Measurements from ENCODE around the gene PIM2. TPM values are rescaled to one million over a fixed set of nuclear protein-coding genes. Genes with fewer than 3 reads are reported as not detected.

The PIM2 gene
- total RNA-seq, 2 donors from 2014 or later, result 26.2 to 94.0 TPM

DNA sequence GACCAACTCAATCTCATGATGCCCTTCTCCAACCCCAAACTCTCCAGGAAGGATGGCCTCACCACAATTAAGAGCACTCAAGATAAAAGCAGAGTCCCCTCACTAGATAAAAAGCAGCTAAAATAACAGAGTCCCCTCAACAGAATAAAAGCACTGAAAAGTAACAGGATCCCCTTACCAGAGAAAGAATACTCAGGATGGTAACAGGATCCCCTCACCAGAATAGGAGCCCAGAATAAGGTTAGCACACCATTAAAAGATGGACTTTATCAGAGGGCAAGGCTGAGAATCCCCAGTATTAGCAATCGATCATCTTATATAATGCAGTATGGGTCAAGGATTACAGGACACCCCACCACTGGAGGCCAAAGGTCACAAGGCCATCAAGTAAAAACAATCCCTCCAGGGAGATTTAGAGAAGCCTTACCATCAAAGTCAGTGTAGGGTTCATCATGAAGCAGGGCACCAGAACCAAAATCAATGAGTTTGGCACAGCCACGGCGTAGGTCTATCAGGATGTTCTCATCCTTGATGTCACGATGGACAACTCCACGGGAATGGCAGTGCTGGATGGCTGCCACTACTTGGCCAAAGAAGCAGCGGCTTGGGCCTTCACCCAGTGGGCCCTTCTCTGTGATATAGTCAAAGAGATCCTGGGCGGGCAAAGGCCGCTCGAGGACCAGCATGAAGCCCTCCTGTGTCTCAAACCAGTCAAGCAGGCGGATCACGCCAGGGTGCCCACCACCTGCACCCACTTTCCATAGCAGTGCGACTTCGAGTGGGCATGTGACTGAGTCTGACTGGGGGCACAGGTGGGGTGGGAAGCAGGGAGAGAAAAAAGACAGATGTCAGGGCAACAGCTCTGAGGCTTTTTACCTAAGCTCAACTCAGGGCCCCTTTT, 4.0 kb downstream of the PIM2 start:
- Mint-ChIP-seq H3K9me3 (peaks cover 59% of the 10 kb centered on the region), H3K27me3 (ENCODE audit: insufficient read depth) (no peaks in the 10 kb centered on the region), H3K27ac (peak overlapping the region; percentile 64), H3K36me3 (ENCODE audit: low read depth) (peaks cover 47% of the 10 kb centered on the region), H3K4me1 (peaks cover 19% of the 10 kb centered on the region), H3K4me3 (peak overlapping the region; percentile 90)
- Histone ChIP-seq H3K36me3 (ENCODE audit: control insufficient read depth, insufficient read depth, low read length) (peaks cover 35% of the 10 kb centered on the region), H3K9ac (ENCODE audit: extremely low read depth, low read length, poor library complexity, severe bottlenecking) (no peak overlapping the region), H3K9me3 (ENCODE audit: control insufficient read depth, low read length) (no peaks in the 10 kb centered on the region), H3K4me3 (ENCODE audit: low read length) (no peak overlapping the region), H3K27me3 (ENCODE audit: control insufficient read depth, insufficient read depth, low read length, poor library complexity, severe bottlenecking) (no peaks in the 10 kb centered on the region), H3K4me1 (ENCODE audit: control insufficient read depth, insufficient read depth, low read length) (no peaks in the 10 kb centered on the region), H3K27ac (ENCODE audit: low read depth, low read length) (no peak overlapping the region)
- TF ChIP-seq, protein P1, sequence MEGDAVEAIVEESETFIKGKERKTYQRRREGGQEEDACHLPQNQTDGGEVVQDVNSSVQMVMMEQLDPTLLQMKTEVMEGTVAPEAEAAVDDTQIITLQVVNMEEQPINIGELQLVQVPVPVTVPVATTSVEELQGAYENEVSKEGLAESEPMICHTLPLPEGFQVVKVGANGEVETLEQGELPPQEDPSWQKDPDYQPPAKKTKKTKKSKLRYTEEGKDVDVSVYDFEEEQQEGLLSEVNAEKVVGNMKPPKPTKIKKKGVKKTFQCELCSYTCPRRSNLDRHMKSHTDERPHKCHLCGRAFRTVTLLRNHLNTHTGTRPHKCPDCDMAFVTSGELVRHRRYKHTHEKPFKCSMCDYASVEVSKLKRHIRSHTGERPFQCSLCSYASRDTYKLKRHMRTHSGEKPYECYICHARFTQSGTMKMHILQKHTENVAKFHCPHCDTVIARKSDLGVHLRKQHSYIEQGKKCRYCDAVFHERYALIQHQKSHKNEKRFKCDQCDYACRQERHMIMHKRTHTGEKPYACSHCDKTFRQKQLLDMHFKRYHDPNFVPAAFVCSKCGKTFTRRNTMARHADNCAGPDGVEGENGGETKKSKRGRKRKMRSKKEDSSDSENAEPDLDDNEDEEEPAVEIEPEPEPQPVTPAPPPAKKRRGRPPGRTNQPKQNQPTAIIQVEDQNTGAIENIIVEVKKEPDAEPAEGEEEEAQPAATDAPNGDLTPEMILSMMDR (conservative IDR thresholded peaks at IDR 0.05), result no peak
- DNase-seq, result no peak
- WGBS, 2 experiments (ENCODE audit: insufficient coverage in 1 of 2, insufficient read length in 1 of 2), result 94 to 100% methylated on average over 4 to 11 of the region's 13 CpGs

DNA sequence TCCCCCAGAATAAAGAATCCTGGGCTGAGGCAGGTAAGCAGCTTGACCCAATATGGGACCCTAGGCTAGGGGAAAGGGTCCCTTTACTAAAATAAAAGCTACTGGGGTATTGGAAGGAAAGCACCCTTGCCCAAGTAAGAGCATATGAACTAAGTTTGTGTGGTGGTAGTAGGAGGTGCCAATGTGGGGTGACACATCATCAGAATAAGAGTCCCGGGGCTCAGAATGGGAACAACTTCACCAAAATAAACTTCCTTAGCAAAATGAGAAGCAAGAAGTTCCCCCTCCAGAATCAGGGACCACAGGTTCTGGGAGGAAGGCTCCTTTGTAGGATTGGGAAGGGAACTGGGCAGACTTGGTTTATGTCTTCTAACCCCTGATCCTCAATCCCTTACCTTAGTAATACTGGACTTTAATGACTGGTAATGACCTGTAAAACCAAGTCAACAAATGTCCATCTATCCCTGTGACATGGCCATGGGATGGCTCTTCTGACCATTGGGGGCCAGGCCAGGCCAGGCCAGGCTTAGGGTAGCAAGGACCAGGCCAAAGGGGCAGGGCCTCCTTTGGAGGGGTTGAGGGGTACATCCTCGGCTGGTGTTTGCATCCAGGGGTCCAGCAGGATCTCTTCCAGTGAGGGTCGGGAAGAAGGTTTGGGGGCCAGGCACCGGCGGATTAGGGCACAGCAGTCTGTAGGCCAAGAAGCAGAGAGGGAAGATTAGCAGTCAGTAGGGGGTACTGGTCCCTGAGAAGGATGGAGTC, 5.0 kb downstream of the PIM2 start:
- Histone ChIP-seq H3K9me3 (ENCODE audit: control insufficient read depth, low read length) (no peaks in the 10 kb centered on the region), H3K27ac (ENCODE audit: low read depth, low read length) (no peak overlapping the region), H3K4me1 (ENCODE audit: control insufficient read depth, insufficient read depth, low read length) (no peaks in the 10 kb centered on the region), H3K9ac (ENCODE audit: extremely low read depth, low read length, poor library complexity, severe bottlenecking) (no peak overlapping the region), H3K36me3 (ENCODE audit: control insufficient read depth, insufficient read depth, low read length) (peaks cover 39% of the 10 kb centered on the region), H3K27me3 (ENCODE audit: control insufficient read depth, insufficient read depth, low read length, poor library complexity, severe bottlenecking) (no peaks in the 10 kb centered on the region), H3K4me3 (ENCODE audit: low read length) (no peak overlapping the region)
- H3K27me3 Mint-ChIP-seq (ENCODE audit: insufficient read depth), result no peaks in the 10 kb centered on the region
- H3K9me3 Mint-ChIP-seq, result peaks cover 56% of the 10 kb centered on the region
- TF ChIP-seq, protein P1 (conservative IDR thresholded peaks at IDR 0.05), result no peak
- H3K36me3 Mint-ChIP-seq (ENCODE audit: low read depth), result peaks cover 48% of the 10 kb centered on the region
- WGBS, 2 experiments (ENCODE audit: insufficient coverage in 1 of 2, insufficient read length in 1 of 2), result 80 to 95% methylated on average over 2 to 4 of the region's 5 CpGs
- H3K4me3 Mint-ChIP-seq, result peak overlapping the region; percentile 90
- H3K4me1 Mint-ChIP-seq, result peaks cover 16% of the 10 kb centered on the region
- DNase-seq, result no peak
- no peak overlapping the region for H3K27ac Mint-ChIP-seq

DNA sequence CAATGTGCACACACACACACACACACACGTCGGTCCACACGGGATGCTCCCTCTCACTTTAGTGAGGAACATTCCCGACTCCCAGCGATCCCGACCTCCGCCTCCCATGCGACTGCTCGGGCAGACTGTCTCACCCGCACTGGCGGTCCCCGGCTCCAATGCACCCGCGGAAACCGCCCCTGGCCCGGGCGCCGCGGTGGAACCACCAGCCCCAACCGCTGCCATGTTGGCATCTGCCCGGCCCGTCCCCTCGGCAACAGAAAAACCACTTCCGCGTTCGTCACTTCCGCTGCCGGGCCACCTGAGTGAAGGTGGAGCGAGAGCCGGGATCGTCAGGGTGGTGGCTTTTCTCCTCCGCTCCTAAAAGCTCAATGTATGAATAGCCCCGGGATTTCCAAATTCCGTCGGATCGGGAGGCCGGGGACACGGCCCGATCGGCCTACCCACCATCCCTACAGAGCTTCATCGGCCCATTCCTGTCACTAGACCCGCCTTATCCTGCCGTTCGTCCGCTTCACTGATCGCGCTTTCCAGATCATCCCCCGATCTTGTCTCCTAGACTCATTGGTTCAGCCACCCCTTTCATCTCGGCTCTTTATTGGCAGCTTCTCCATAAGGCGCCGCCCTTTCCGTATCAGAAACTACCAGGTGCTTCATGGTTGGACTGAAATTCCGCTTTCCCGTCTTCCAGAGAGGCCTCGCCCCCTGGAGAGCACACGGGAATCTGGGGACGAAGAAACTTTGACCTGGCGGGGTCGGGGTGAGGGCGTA, 7.2 kb downstream of the PIM2 start, which contains the start of gene SLC35A2:
Gene SLC35A2, minus strand, starts transcription at position 235 of the 771 bp plus-strand sequence. Its CDS starts 10 bp downstream, at position 225.
- H3K9me3 Mint-ChIP-seq, result peaks cover 55% of the 10 kb centered on the region
- H3K4me3 Mint-ChIP-seq, result peak within 1 kb of the TSS; percentile 87
- no peaks in the 10 kb centered on the region for H3K27me3 ChIP-seq (ENCODE audit: control insufficient read depth, insufficient read depth, low read length, poor library complexity, severe bottlenecking)
- H3K36me3 Mint-ChIP-seq (ENCODE audit: low read depth), result peaks cover 44% of the 10 kb centered on the region
- H3K9me3 ChIP-seq (ENCODE audit: control insufficient read depth, low read length), result no peaks in the 10 kb centered on the region
- no peaks in the 10 kb centered on the region for H3K4me1 ChIP-seq (ENCODE audit: control insufficient read depth, insufficient read depth, low read length)
- H3K9ac ChIP-seq (ENCODE audit: extremely low read depth, low read length, poor library complexity, severe bottlenecking), result peak within 1 kb of the TSS; percentile 91
- TF ChIP-seq, protein P1 (conservative IDR thresholded peaks at IDR 0.05), result no peak
- H3K4me3 ChIP-seq (ENCODE audit: low read length), result peak within 1 kb of the TSS; percentile 85
- H3K27ac Mint-ChIP-seq, result peak within 1 kb of the TSS; percentile 95
- DNase-seq, result peak; percentile 90
- 1 to 5% methylated on average over 4 to 60 of the region's 60 CpGs for WGBS, 2 experiments (ENCODE audit: insufficient coverage in 1 of 2, insufficient read length in 1 of 2)
- peaks cover 16% of the 10 kb centered on the region for H3K4me1 Mint-ChIP-seq
- peaks cover 39% of the 10 kb centered on the region for H3K36me3 ChIP-seq (ENCODE audit: control insufficient read depth, insufficient read depth, low read length)
- peak within 1 kb of the TSS; percentile 24 for H3K27ac ChIP-seq (ENCODE audit: low read depth, low read length)
- H3K27me3 Mint-ChIP-seq (ENCODE audit: insufficient read depth), result no peaks in the 10 kb centered on the region

Data from endodermal cell (in vitro differentiated cells).